Measurements from ENCODE around the gene GABARAP. TPM values are rescaled to one million over a fixed set of nuclear protein-coding genes. Genes with fewer than 3 reads are reported as not detected.
"Not testable (repeated sequence)": the region's sequence is repeated elsewhere in the genome, so short reads cannot be mapped to it uniquely, and the experiment has no call there.

Gene GABARAP
- total RNA-seq, 4 donors from 2014 or later = 446 to 840 (median 533) TPM

DNA sequence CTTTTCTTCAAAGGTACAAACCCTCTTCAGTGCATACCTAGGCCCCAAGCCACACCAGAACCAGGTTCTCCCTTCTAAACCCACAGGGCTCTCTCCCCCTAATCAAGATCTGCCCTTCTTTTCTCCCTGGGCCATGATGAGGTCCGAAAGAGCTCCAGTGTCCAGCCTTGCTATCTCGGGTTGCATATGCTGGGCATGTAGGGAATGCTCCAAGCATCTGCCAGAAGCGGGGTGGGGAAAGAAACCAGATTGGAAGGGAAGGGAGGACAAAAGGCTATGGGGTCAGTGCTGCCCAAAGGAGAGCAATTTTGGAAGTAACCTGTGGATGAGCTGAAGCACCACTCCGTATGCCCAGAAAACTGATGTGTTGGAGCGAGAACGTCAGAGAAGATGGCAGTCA is 7.0 kb upstream of the GABARAP start:
- 72% methylated on average over 6 of the region's 6 CpGs for WGBS
- TF ChIP-seq, protein P1, sequence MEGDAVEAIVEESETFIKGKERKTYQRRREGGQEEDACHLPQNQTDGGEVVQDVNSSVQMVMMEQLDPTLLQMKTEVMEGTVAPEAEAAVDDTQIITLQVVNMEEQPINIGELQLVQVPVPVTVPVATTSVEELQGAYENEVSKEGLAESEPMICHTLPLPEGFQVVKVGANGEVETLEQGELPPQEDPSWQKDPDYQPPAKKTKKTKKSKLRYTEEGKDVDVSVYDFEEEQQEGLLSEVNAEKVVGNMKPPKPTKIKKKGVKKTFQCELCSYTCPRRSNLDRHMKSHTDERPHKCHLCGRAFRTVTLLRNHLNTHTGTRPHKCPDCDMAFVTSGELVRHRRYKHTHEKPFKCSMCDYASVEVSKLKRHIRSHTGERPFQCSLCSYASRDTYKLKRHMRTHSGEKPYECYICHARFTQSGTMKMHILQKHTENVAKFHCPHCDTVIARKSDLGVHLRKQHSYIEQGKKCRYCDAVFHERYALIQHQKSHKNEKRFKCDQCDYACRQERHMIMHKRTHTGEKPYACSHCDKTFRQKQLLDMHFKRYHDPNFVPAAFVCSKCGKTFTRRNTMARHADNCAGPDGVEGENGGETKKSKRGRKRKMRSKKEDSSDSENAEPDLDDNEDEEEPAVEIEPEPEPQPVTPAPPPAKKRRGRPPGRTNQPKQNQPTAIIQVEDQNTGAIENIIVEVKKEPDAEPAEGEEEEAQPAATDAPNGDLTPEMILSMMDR (IDR thresholded peaks at IDR 0.05) = no peak
- TF ChIP-seq POLR2AphosphoS5 (IDR thresholded peaks at IDR 0.05) (no peak), POLR2A (IDR thresholded peaks at IDR 0.05) (no peak), EP300 (IDR thresholded peaks at IDR 0.05) (no peak)
- Histone ChIP-seq H3K27me3 (no peaks in the 10 kb centered on the region), H3K36me3 (peaks cover 32% of the 10 kb centered on the region), H3K9me3 (no peaks in the 10 kb centered on the region), H3K4me3 (no peak overlapping the region), H3K27ac (no peak overlapping the region), H3K4me1 (peaks cover 37% of the 10 kb centered on the region)
- no peak for DNase-seq (ENCODE audit: low spot score in 2 of 2)

- WGBS = 73% methylated on average over 4 of the region's 4 CpGs
- no peak for DNase-seq (ENCODE audit: low spot score in 2 of 2)
- Histone ChIP-seq H3K9me3 (no peaks in the 10 kb centered on the region), H3K36me3 (peaks cover 34% of the 10 kb centered on the region), H3K4me3 (no peak overlapping the region), H3K27me3 (no peaks in the 10 kb centered on the region), H3K4me1 (peaks cover 37% of the 10 kb centered on the region), H3K27ac (no peak overlapping the region)
- TF ChIP-seq, protein P1 (IDR thresholded peaks at IDR 0.05) = no peak
- TF ChIP-seq EP300 (IDR thresholded peaks at IDR 0.05) = no peak
- TF ChIP-seq POLR2AphosphoS5 (IDR thresholded peaks at IDR 0.05) = no peak
- no peak for TF ChIP-seq POLR2A (IDR thresholded peaks at IDR 0.05)
These were observed 6.5 kb upstream of the GABARAP start for GRCh38 chr17:7248796-7249195.

DNA sequence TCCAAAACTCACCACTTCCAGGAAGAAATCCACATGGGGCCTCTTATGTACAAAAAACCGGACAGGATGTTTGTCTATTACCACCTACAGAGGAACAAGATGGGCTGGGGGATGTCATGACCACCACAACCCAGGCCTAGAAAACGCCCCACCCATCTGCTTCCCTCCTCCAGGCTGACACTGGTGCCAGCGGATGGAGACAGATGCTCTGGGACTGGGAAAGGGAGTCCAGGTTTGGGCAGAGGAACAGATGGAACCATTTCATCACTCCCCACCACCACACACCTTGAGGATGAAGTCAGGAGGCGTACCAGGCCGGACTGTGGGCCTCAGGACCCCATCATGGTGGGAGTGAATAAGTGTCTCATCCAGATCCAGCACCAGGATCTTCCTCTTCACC is 4.5 kb upstream of the GABARAP start:
- no peaks in the 10 kb centered on the region for H3K27me3 ChIP-seq
- no peaks in the 10 kb centered on the region for H3K9me3 ChIP-seq
- H3K4me3 ChIP-seq = no peak overlapping the region
- peaks cover 34% of the 10 kb centered on the region for H3K4me1 ChIP-seq
- DNase-seq (ENCODE audit: low spot score in 2 of 2) = no peak
- no peak overlapping the region for H3K27ac ChIP-seq
- peaks cover 35% of the 10 kb centered on the region for H3K36me3 ChIP-seq
- 85% methylated on average over 5 of the region's 5 CpGs for WGBS
- TF ChIP-seq, protein P1 (IDR thresholded peaks at IDR 0.05) = no peak
- no peak for TF ChIP-seq POLR2AphosphoS5 (IDR thresholded peaks at IDR 0.05)
- no peak for TF ChIP-seq POLR2A (IDR thresholded peaks at IDR 0.05)

- H3K9me3 ChIP-seq; H3K27me3 ChIP-seq; DNase-seq (ENCODE audit: low spot score in 2 of 2): not testable (repeated sequence)
- H3K27ac ChIP-seq = peak overlapping the region; percentile 98
- H3K4me3 ChIP-seq = peak overlapping the region; percentile 97
- H3K4me1 ChIP-seq = peaks cover 28% of the 10 kb centered on the region
- H3K36me3 ChIP-seq = peaks cover 44% of the 10 kb centered on the region
- WGBS = 74% methylated on average over 10 of the region's 10 CpGs
These were observed 1.6 kb upstream of the GABARAP start for GRCh38 chr17:7243838-7244237.

DNA sequence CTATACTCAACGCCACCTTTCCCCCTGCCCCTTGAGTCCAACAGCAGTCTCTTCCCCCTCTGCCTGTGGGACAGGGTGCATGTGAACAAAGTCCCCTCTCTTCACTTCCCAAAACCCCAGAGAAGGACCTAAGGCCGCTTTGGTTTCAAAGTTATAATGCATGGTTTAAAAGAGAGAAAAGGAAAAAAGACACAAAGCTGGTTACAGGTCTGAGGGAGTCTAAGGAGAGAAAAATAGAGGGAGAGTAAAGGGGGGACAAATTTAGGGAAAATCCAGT is 1.1 kb upstream of the GABARAP start:
- H3K4me1 ChIP-seq = peaks cover 26% of the 10 kb centered on the region
- peak overlapping the region; percentile 97 for H3K4me3 ChIP-seq
- no peaks in the 10 kb centered on the region for H3K9me3 ChIP-seq
- DNase-seq (ENCODE audit: low spot score in 2 of 2) = no peak
- TF ChIP-seq, protein P1 (IDR thresholded peaks at IDR 0.05) = no peak
- no peak for TF ChIP-seq POLR2AphosphoS5 (IDR thresholded peaks at IDR 0.05)
- TF ChIP-seq EP300 (IDR thresholded peaks at IDR 0.05) = no peak
- no peak for TF ChIP-seq POLR2A (IDR thresholded peaks at IDR 0.05)
- peaks cover 44% of the 10 kb centered on the region for H3K36me3 ChIP-seq
- H3K27ac ChIP-seq = peak overlapping the region; percentile 98
- H3K27me3 ChIP-seq = no peaks in the 10 kb centered on the region
- 29% methylated on average over 2 of the region's 2 CpGs for WGBS

- Histone ChIP-seq H3K27me3 (no peaks in the 10 kb centered on the region), H3K27ac (peak overlapping the region; percentile 98), H3K4me3 (peak overlapping the region; percentile 97), H3K36me3 (peaks cover 44% of the 10 kb centered on the region), H3K9me3 (no peaks in the 10 kb centered on the region), H3K4me1 (peaks cover 27% of the 10 kb centered on the region)
- WGBS = under 1% methylated on average over 49 of the region's 49 CpGs
- TF ChIP-seq POLR2AphosphoS5 (IDR thresholded peaks at IDR 0.05) = peak; percentile 7 to 98 (median 97)
- TF ChIP-seq POLR2A (IDR thresholded peaks at IDR 0.05) = peak in 1 of 2 donors; percentile 50
- no peak for TF ChIP-seq EP300 (IDR thresholded peaks at IDR 0.05)
- TF ChIP-seq, protein P1 (IDR thresholded peaks at IDR 0.05) = no peak
- DNase-seq (ENCODE audit: low spot score in 2 of 2) = peak; percentile 98 to 99
These were observed 636 bp upstream of the GABARAP start for GRCh38 chr17:7242717-7243452.
